NCI-H524 (cell line): ENCODE data around the gene FHOD3.
"Not testable (repeated sequence)": the region's sequence is repeated elsewhere in the genome, so short reads cannot be mapped to it uniquely, and the experiment has no call there.

Experiments
- DNase-seq, 2 experiments: peaks; one replicate each; lab custom pipeline; 2025; lab: John Stamatoyannopoulos, UW

The FHOD3 gene

DNA sequence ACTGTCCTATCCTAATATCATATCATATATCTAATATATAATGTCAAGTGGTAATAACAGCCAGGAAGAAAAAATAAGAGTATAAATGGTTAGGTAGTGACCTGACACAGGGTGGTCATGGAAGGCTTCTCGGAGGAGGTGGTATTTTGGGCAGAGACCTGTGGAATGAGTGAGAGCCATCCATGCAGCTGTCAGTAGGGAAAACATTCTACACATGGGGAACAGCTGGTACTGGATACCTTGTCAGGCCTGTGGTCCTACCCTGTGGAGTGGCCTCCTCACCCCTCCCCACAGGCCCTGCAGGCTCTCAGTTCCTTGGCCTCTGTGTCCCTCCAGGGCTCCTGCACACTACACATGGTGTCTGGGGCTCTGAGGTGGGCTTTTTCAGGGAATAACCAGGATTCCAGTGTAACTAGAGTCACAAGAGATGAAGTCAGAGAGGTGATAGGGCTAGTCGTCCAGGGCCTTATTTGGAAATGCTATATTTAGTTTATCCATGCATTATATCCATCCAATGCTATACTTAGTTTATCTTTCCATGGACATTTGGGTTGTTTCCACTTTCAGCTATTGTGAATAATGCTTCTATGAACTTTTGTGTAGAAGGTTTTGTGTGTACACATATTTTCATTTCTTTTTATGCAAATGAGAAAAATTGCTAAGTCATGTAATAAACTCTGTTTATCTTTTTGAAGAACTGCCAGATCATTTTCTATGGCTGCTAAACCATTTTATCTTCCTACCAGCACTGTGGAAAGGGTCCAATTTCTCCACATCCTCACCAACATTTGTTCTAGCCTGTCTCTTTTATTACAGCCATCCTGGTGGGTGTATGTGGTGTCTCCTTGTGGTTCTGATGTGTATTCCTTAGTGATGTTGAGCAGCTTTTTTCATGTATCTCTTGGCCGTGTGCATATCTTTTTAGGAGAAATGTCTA, 455.7 kb downstream of the FHOD3 start:
- no peak for DNase-seq

- peak; percentile 60 to 84 for DNase-seq
These were observed 458.7 kb downstream of the FHOD3 start for GRCh38 chr18:36756242-36756641.

- peak; percentile 10 to 60 for DNase-seq
These were observed 459.6 kb downstream of the FHOD3 start for GRCh38 chr18:36757081-36757480.

DNA sequence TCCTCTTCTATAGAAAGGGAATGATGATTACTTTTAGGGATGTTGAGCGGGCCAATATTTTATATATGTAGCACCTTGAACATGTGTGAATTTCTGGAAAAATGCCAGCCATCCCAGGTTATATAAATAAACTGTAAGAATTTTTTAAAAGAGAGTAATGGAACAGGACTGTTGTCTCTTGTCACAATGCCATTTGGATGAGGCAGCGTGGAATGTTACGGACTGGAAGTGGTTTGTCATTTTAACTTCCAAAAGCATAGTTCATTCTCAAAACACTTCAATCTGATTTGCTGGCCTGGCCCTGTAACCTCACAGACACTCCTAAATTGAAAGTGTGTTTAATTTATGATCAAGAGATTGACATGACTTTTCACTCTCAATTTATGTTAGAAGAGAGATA, 460.5 kb downstream of the FHOD3 start:
- no peak for DNase-seq

GRCh38 chr18:36758623-36759022, 461.1 kb downstream of the FHOD3 start:
- DNase-seq: no peak

- no peak for DNase-seq
These were observed 461.8 kb downstream of the FHOD3 start for GRCh38 chr18:36759167-36759776.

DNA sequence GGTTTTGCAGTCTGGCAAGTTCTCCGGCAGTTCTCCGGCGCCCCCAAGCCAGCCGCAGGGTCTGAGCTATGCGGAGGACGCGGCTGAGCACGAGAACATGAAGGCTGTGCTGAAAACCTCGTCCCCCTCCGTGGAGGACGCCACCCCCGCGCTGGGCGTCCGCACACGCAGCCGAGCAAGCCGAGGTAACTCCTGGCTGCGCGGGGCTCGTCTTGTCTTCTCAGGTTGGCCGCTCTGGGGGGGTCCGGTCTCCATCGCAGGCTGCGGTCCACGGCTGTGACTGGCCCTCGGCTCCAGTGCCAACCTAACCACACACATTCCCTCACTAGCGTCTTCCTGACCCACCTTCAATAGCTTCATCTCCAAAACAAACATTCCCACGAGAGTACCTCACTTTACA, 463.1 kb downstream of the FHOD3 start:
- no peak for DNase-seq

- DNase-seq: no peak
These were observed 463.7 kb downstream of the FHOD3 start for GRCh38 chr18:36761186-36761698.

DNA sequence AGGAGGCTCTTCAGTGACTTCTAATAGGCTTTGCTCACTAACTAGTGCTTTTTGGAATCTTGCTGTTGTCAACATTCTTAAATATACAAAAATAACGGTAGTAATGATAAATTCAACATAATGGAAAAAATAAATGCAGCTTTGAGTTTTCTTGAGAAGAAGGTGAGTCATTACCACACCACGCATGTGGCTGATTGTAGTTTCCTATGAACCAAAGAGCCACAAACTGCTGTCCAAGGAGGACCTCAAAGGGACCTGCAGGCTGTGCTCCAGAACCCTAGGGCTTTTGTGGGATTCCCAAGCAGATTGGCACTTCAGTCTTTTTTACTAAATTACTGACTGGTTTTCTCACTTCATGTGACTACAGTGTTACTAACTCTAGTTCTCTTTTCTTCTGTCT, 464.6 kb downstream of the FHOD3 start:
- no peak for DNase-seq

- not testable (repeated sequence) for DNase-seq
These were observed 465.5 kb downstream of the FHOD3 start for GRCh38 chr18:36762965-36763364.

DNA sequence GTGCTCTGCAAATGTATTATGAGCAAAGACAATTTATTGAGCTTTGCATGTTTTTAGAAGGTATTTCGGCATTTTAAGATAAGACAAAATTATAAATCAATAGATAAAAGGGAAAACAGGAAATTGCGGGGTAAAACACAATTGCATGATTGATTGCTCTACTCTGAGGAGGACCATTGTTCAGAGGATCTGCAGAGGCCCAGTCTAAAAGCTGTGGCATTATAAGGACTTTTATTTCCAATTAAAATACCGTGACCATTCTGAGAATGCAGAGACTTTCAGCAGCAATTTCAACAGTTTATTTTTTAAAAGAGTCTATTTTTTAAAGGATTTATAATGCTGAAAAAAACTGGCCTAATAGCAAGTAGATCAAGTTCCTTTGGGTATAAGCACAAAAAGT, 469.3 kb downstream of the FHOD3 start:
- no peak for DNase-seq

- DNase-seq: no peak
These were observed 471.7 kb downstream of the FHOD3 start for GRCh38 chr18:36769172-36769571.

DNA sequence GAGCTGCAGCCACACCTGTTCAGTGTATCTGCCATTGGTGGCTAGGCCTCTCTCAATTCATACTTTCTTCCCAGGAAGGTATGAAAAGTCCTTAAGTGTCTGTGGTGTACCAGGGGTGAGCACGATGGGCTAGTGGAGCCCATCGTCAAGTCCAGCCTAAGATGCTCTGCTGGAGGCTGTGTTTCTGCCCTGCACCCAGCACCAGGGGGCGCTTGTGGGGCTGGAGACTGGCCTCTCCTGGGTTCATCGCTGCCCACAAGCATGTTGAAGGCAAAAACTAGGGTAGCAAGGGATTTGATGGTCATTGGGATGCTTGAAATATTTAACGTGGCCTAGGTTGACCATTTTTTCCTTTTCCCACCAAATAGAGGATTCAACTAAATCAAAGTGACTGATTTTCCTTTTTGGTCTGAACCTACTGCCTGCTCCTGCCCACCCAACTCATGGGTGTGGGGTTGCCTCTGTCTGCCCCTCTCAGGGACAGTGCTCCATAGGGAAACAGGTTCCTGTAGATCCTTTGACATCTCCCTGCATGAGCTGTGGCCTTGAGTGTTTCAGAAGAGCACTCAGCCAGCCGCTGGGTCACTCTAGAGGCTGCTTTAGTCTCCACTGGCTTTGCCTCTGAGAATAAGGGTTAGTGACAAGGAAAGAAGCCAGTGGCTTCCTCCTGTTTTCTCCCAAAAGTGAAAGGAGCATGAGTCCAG, 472.2 kb downstream of the FHOD3 start:
- no peak for DNase-seq

GRCh38 chr18:36770315-36770946, 472.9 kb downstream of the FHOD3 start:
- DNase-seq: no peak

- no peak for DNase-seq
These were observed 473.7 kb downstream of the FHOD3 start for GRCh38 chr18:36771245-36771644.

GRCh38 chr18:36772241-36772723, 474.8 kb downstream of the FHOD3 start:
- DNase-seq: no peak

DNA sequence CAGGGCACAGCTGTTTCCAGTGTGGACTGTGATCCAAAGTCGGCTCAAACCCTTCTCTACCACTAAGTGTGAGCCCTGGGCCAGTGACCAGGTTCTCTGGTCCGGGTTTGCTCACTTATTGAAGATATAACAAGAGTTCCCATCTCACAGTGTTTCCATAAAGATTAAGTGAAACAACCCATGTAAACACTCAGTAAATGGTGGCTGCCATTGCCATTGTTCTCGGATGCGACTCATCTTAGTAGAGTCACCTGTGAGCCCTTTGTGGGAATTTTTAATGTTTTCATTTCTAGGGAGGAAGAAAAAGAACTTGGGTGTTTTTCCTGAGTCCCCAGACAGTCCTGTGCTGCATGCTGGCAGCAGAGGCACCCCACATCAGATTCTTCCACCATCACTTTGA, 477.9 kb downstream of the FHOD3 start:
- DNase-seq: no peak

DNA sequence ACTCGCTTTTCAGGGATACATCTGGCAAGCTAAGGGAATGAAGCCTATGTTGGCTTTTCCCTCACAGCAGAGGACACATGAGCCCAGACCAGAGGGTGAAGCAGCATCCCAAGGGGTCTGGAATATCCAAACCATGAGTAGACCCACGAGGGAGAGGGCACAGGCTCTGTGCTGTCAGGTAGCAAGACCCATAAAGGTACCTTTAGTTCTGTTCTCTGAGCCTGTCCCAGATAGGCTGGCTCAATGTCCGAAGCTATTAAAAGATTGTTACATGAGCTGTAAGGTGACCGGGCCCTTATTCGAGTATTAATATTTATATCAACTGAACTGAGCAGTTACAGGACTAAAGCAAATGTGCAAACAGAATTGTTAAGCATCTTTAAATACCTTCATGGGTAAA, 479.1 kb downstream of the FHOD3 start:
- no peak for DNase-seq

- no peak for DNase-seq
These were observed 480.1 kb downstream of the FHOD3 start for GRCh38 chr18:36777566-36777965.

DNA sequence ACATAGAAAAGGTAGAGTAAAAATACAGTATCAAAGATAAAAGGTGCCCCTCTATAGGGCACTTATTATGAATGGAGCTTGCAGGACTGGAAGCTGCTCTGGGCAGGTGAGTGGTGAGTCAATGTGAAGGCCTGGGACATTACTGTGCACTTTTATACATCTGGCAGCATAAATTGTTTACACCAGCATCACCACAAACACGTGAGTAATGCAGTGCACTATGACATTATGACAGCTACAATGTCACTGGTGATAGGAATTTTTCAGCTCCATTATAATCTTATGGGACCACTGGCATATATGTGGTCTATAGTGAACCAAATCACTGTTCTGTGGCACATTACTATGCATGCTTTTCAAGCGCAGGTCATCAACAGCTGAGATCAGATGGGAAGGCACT, 483.2 kb downstream of the FHOD3 start:
- no peak for DNase-seq

DNA sequence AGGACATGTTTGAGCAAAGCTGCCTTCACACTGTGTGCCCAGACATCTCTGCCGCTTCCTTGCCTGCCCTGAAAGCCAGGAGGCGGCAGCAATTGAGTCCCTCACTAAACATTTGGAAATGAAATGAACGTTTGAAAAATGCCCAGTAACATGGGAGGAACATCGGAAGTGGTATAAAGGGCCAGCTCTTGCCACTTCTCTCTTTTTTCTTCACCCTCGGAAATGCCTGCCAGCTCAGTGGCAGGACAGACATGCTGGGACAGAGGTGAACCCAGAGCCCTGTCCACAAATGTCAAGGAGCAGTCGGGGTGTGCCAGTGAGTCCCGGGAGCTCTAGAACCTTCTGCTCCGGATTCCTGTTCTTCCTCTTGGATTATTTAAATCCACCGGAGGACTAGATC, 485.2 kb downstream of the FHOD3 start:
- no peak for DNase-seq

DNA sequence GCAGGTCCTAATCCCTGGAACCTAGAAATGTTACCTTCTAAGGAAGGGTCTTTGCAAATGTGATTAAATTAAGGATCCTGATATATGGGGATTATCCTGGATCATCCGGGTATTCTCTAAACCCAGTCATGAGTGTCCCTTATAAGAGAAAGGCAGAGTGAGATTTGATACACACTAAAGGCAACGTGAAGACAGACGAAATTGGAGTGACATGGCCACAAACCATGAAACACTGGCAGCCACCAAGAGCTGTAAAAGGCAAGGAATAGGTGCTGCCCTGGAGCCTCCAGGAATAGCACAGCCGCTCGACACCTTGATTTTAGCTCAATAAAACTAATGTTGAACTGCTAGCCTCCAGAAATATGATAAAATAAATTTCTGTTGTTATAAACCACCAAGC, 486.3 kb downstream of the FHOD3 start:
- no peak for DNase-seq
